Ovary (tissue), 9 donors: Measurements from ENCODE around the gene WDR4. TPM values are rescaled to one million over a fixed set of nuclear protein-coding genes. Genes with fewer than 3 reads are reported as not detected.
"Not testable (repeated sequence)": the region's sequence is repeated elsewhere in the genome, so short reads cannot be mapped to it uniquely, and the experiment has no call there.

Source experiments
- DNase-seq, 5 donors: peaks; one replicate each; pipeline ENCODE4 v3.0.0-alpha.2; 2019 to 2020
- H3K27ac ChIP-seq, 2 donors: fragments of 200-600 bp; one replicate each; pipeline versions ENCODE4 v1.5.1 to v1.8.0; 2019 to 2022
- H3K27me3 ChIP-seq: fragments of 200-600 bp; one replicate; pipeline ENCODE4 v1.8.0; 2022
- H3K36me3 ChIP-seq: fragments of 200-600 bp; sonication (generic); one replicate; pipeline ENCODE4 v1.5.1; 2019
- H3K4me1 ChIP-seq: one replicate; pipeline ENCODE4 v1.8.1; 2013; ENCODE audit warnings: mild to moderate bottlenecking, moderate library complexity; ENCODE audit not compliant: insufficient read depth
- H3K4me3 ChIP-seq: fragments of 200-600 bp; sonication (generic); one replicate; pipeline ENCODE4 v1.5.1; 2017
- H3K9me3 ChIP-seq, 2 donors: fragments of 200-600 bp in 1 of 2; sonication (generic) in 1 of 2; one replicate each; pipeline versions ENCODE4 v1.5.1 to v1.8.1; 2013 to 2019; ENCODE audit warnings: mild to moderate bottlenecking in 1 of 2, moderate library complexity in 1 of 2
- EP300 ChIP-seq: sonication (generic); formaldehyde crosslinking; IDR thresholded peaks from one replicate; pipeline ENCODE4 v1.6.1; 2017; ENCODE audit warnings: antibody characterized with exemption
- POLR2A ChIP-seq: fragments of 450-650 bp; IDR thresholded peaks from one replicate; pipeline ENCODE4 v1.6.1; 2017; ENCODE audit warnings: antibody characterized with exemption, mild to moderate bottlenecking, moderate library complexity
- WGBS, 3 donors: extraction: QIAGEN DNeasy Blood & Tissue Kit in 1 of 3; methylation state at CpG; one replicate each; pipeline versions ENCODE4 v1.1.5 to v1.1.7; 2013 to 2017; 5-methylcytosine and 5-hydroxymethylcytosine counted together
- intact Hi-C, 4 donors: fragments of 100-400 bp; cut with DNase I; formaldehyde crosslinking; loops; one replicate each; pipeline versions ENCODE4 v1.11.0 to v1.15.1; 2022 to 2023
- polyA plus RNA-seq, 2 donors: library from polyadenylated mRNA; stranded (reverse); fragments of 200-250 nt in 1 of 2; fragments of 350-450 nt in 1 of 2; fragmentation: Illumina TruSeq in 1 of 2; extraction: RNeasy Lipid Tissue Mini Kit (QIAGEN cat#74804) in 1 of 2; gene quantifications; one replicate each; pipeline ENCODE4 v1.2.3, GENCODE V29; 2013 to 2014
- total RNA-seq, 7 donors: library from RNA; depleted of rRNA in 2 of 7; stranded (reverse); fragments of >200 nt in 2 of 7; fragmentation: NEBNext Ultra II Directional in 3 of 7; extraction: Animal tissue kit (Norgen Biotek cat#: 25700) in 3 of 7; gene quantifications; one replicate each; pipeline versions ENCODE4 v1.1.0 to v1.2.4, GENCODE V29; 2016 to 2023
- TF ChIP-seq, protein P1 (sequence below), 3 donors: fragments of 450-650 bp in 2 of 3; fragments of 200-600 bp in 1 of 3; IDR thresholded peaks; one replicate each; pipeline versions ENCODE4 v1.5.1 to v1.8.0; 2016 to 2022; ENCODE audit warnings: antibody characterized with exemption in 3 of 3, mild to moderate bottlenecking in 1 of 3
- donor health status: DM: no; HTN: no; CAD: no; lungs with moderate emphysema.
- donor health status: DM: no; HTN: no; CAD: no.
- donor health status: Bipolar disorder and iron deficiency.
- donor health status: DM: yes; HTN: yes; CAD: no.
- donor health status: DM: no; HTN: no; CAD: no.
- donor health status: DM: yes; HTN: yes; CAD: no.

The WDR4 gene
- total and polyA plus RNA-seq, 9 donors, result 3.2 to 33.1 (median 15.7) TPM

DNA sequence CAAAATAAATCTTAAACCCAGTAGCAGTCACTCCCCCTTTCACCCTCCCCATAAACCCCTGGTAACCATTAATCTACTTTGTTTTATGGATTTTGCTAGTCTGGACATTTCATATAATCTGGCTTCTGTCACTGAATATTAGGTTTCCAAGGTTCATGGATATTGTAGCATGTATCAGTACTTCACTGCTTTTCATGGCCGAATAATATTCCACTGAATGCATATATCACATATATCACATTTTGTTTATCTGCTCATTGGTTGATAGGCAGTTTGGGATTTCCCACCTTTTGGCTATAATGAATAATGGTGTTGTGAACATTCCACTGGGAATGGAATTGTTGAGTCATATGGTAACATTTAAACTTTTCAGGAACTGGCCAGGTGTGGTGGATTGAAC is 4.6 kb upstream of the WDR4 start:
- no peaks in the 10 kb centered on the region for H3K36me3 ChIP-seq
- TF ChIP-seq EP300 (no peak), POLR2A (no peak)
- TF ChIP-seq, protein P1, sequence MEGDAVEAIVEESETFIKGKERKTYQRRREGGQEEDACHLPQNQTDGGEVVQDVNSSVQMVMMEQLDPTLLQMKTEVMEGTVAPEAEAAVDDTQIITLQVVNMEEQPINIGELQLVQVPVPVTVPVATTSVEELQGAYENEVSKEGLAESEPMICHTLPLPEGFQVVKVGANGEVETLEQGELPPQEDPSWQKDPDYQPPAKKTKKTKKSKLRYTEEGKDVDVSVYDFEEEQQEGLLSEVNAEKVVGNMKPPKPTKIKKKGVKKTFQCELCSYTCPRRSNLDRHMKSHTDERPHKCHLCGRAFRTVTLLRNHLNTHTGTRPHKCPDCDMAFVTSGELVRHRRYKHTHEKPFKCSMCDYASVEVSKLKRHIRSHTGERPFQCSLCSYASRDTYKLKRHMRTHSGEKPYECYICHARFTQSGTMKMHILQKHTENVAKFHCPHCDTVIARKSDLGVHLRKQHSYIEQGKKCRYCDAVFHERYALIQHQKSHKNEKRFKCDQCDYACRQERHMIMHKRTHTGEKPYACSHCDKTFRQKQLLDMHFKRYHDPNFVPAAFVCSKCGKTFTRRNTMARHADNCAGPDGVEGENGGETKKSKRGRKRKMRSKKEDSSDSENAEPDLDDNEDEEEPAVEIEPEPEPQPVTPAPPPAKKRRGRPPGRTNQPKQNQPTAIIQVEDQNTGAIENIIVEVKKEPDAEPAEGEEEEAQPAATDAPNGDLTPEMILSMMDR (IDR thresholded peaks at IDR 0.05), result no peak
- intact Hi-C loops, result no loop called here
- H3K27me3 ChIP-seq, result no peaks in the 10 kb centered on the region
- H3K4me1 ChIP-seq, result peaks cover 2% of the 10 kb centered on the region
- WGBS, 3 donors, result 52 to 100% (median 95%) methylated on average over 1 of the region's 1 CpG
- no peak for DNase-seq
- no peak overlapping the region for H3K27ac ChIP-seq
- H3K4me3 ChIP-seq, result no peak overlapping the region
- H3K9me3 ChIP-seq, result no peaks in the 10 kb centered on the region

DNA sequence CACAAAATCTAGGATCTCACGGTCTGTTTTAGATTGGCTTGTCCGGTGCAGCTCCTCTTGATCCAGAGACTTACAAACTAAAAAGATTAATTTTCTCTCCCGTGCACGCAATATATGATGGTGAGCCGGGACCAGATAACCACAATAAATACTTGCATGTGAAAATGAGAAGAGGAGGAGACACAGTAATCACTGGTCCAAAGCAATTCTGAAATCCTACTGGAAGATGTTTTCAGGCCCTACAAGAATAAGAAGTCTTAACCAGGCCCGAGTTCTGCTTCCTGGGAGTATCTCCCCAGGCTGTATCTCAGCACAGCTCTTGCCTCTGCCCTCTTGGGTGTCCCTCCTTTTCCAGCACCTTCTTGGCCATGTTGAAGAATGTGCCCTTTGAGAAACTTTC is 1.0 kb upstream of the WDR4 start:
- Histone ChIP-seq H3K27ac (no peak overlapping the region), H3K4me3 (no peak overlapping the region), H3K27me3 (no peaks in the 10 kb centered on the region), H3K9me3 (no peaks in the 10 kb centered on the region), H3K36me3 (no peaks in the 10 kb centered on the region), H3K4me1 (peaks cover 2% of the 10 kb centered on the region)
- WGBS, 3 donors, result 91 to 94% (median 93%) methylated on average over 6 of the region's 6 CpGs
- DNase-seq, result no peak
- TF ChIP-seq POLR2A (no peak), EP300 (no peak)
- TF ChIP-seq, protein P1 (IDR thresholded peaks at IDR 0.05), result no peak
- intact Hi-C loops, result no loop called here

DNA sequence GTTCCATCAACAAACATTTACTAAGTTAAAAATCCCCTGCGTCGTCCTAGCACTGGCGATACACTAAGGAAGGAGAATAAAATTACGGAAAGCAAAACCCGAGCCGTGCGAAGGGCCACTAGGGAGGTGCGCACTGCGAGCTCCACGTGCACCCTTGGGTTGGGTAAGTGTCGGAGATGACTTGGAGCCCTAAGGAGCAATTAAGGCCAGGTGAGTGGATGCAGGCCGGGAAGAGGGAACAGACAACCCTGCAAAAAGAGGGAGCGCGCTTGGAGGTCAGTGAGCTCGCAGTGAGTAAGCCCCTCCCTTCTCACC is 704 bp downstream of the WDR4 start:
- 1% methylated on average over 15 of the region's 15 CpGs for WGBS, 3 donors
- TF ChIP-seq, protein P1 (IDR thresholded peaks at IDR 0.05), result no peak
- TF ChIP-seq POLR2A (no peak), EP300 (no peak)
- H3K9me3 ChIP-seq, result no peaks in the 10 kb centered on the region
- peaks cover 2% of the 10 kb centered on the region for H3K4me1 ChIP-seq
- peak overlapping the region; percentile 100 for H3K4me3 ChIP-seq
- peak overlapping the region in 1 of 2 donors; percentile 76 for H3K27ac ChIP-seq
- intact Hi-C loops, result no loop called here
- no peaks in the 10 kb centered on the region for H3K27me3 ChIP-seq
- DNase-seq, result no peak
- H3K36me3 ChIP-seq, result no peaks in the 10 kb centered on the region

DNA sequence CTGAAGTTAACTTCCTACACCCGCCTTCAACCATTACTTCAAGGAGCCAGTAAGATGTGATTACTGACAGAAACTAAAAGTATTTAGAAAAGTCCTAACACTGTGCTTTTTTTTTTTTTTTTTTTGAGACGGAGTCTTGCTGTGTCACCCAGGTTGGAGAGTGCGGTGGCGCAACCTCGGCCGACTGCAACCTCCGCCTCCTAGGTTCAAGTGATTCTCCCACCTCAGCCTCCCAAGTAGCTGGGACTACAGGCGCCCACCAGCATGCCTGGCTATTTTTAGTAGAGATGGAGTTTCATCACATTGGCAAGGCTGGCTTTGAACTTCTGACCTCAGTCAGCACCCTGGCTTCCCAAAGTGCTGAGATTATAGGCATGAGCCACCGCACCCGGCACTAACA is 3.5 kb downstream of the WDR4 start:
- H3K27ac ChIP-seq, H3K36me3 ChIP-seq, H3K27me3 ChIP-seq, DNase-seq, H3K4me1 ChIP-seq, H3K4me3 ChIP-seq, intact Hi-C loops, H3K9me3 ChIP-seq: not testable (repeated sequence)
- WGBS, 3 donors, result 94 to 95% (median 94%) methylated on average over 10 of the region's 10 CpGs

DNA sequence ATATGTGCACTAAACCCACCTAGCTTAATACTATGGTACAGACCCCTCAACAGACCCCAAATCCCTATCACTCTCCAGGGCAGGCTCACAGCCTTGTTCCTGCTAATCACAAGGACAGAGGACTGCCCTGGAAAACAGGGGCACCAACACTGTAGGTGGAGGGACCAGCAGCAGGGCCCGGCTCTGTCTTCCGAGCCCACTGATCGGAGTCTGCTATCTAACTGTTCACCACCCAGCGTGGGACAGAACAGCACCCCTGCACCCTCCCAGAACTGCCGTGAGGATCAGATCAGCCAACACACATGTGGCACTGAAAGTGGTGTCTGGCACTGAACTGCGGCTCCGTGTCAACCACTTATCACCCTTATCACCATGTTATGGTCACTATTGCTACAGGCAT is 6.2 kb downstream of the WDR4 start:
- H3K9me3 ChIP-seq, result no peaks in the 10 kb centered on the region
- no peaks in the 10 kb centered on the region for H3K36me3 ChIP-seq
- TF ChIP-seq POLR2A, result no peak
- TF ChIP-seq, protein P1 (IDR thresholded peaks at IDR 0.05), result no peak
- H3K4me3 ChIP-seq, result no peak overlapping the region
- WGBS, 3 donors, result 89 to 95% (median 92%) methylated on average over 7 of the region's 7 CpGs
- intact Hi-C loops, result no loop called here
- no peaks in the 10 kb centered on the region for H3K4me1 ChIP-seq
- DNase-seq, result no peak
- no peak overlapping the region for H3K27ac ChIP-seq
- no peaks in the 10 kb centered on the region for H3K27me3 ChIP-seq
